IMR-90 (cell line): ENCODE results near the gene EFEMP2.

Experiments used
- CEBPB ChIP-seq: IDR thresholded peaks from 2 replicates; pipeline ENCODE4 v1.6.1; 2012; ENCODE audit warnings: low read depth, low read length, improper control_type of control experiment
- CHD1 ChIP-seq: IDR thresholded peaks from 2 replicates; pipeline ENCODE4 v1.6.1; 2012; ENCODE audit warnings: low read depth, low read length, improper control_type of control experiment
- FOS ChIP-seq: fragments of 150-350 bp; IDR thresholded peaks from 2 replicates; pipeline ENCODE4 v1.6.1; 2016; ENCODE audit warnings: low read depth, low read length
- MAFK ChIP-seq: IDR thresholded peaks from 2 replicates; pipeline ENCODE4 v1.6.1; 2012; ENCODE audit warnings: low read depth, low read length, improper control_type of control experiment
- MAZ ChIP-seq: IDR thresholded peaks from 2 replicates; pipeline ENCODE4 v1.6.1; 2012; ENCODE audit warnings: low read depth, mild to moderate bottlenecking, low read length, improper control_type of control experiment, moderate library complexity, borderline replicate concordance
- NFE2L2 ChIP-seq: fragments of 150-350 bp; IDR thresholded peaks from 2 replicates; pipeline ENCODE4 v1.6.1; 2016; ENCODE audit warnings: low read depth, mild to moderate bottlenecking, low read length
- POLR2A ChIP-seq: IDR thresholded peaks from 2 replicates; pipeline ENCODE4 v1.6.1; 2012; ENCODE audit warnings: mild to moderate bottlenecking, low read depth, low read length
- RAD21 ChIP-seq: IDR thresholded peaks from 2 replicates; pipeline ENCODE4 v1.6.1; 2012; ENCODE audit warnings: low read length, improper control_type of control experiment
- RFX5 ChIP-seq: IDR thresholded peaks from 2 replicates; pipeline ENCODE4 v1.8.0; 2012; ENCODE audit warnings: low read depth, mild to moderate bottlenecking, low read length, moderate library complexity
- SMC3 ChIP-seq: fragments of 150-350 bp; IDR thresholded peaks from 2 replicates; pipeline ENCODE4 v1.6.1; 2016; ENCODE audit warnings: low read depth, mild to moderate bottlenecking, antibody characterized with exemption, low read length, moderate library complexity
- TF ChIP-seq, protein P1 (sequence below): conservative IDR thresholded peaks from 2 replicates; pipeline ENCODE4 v1.5.1; 2012; ENCODE audit warnings: mild to moderate bottlenecking, low read depth, low read length, improper control_type of control experiment
- TF ChIP-seq, protein P2 (sequence below): fragments of 150-350 bp; IDR thresholded peaks from 2 replicates; pipeline ENCODE4 v1.6.1; 2017; ENCODE audit warnings: mild to moderate bottlenecking, antibody characterized with exemption, low read length, low read depth
- TF ChIP-seq, protein P3 (sequence below): fragments of 150-350 bp; IDR thresholded peaks from 2 replicates; pipeline ENCODE4 v1.6.1; 2016; ENCODE audit warnings: low read depth, mild to moderate bottlenecking, low read length, moderate library complexity, borderline replicate concordance

DNA sequence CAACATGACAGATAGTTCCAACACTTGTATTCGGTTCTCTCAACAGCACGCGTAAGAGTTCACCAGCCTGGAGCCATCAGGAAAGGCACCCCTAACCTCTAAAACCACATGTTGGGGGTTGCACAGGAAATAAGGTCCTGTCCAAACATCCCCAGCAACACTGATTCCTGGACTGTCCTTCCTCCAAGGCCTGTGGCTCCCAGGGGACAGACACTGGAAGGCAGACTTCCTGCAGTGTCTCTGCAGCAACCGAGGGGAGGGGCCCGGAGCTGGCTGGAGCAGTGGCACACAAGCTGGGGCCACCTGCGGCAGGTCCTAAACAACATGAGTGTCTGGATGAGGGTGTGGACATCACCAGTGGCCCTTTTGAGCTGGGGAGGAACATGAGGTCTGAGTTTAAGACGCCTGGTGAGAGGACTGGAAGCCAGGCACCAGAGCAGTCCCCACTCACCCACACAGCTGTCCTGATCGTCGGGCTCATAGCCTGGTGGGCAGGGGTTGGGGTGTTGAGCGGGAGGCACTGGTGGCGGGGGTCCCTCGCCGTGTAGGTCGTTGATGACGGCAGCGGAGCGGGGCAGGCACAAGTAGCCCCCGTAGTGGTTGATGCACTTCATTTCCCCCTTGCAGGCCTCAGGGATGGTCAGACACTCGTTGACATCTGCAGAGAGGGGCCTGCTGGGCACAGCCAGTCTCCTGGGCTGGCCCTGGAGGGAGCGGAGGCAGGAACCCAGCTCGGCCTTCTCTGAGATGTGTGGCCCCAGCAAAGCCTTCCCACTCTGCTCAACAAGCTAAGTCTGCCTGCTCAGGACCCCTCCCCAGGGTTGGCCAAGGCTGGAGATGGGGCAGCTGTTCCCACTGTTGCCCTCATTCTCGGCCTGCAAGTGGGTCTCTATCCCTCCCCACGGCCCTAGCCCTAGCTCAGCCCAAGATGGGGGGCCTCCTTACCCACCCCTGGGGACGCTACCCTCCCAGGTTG, 1.6 kb downstream of the EFEMP2 start:
- TF ChIP-seq, protein P1, sequence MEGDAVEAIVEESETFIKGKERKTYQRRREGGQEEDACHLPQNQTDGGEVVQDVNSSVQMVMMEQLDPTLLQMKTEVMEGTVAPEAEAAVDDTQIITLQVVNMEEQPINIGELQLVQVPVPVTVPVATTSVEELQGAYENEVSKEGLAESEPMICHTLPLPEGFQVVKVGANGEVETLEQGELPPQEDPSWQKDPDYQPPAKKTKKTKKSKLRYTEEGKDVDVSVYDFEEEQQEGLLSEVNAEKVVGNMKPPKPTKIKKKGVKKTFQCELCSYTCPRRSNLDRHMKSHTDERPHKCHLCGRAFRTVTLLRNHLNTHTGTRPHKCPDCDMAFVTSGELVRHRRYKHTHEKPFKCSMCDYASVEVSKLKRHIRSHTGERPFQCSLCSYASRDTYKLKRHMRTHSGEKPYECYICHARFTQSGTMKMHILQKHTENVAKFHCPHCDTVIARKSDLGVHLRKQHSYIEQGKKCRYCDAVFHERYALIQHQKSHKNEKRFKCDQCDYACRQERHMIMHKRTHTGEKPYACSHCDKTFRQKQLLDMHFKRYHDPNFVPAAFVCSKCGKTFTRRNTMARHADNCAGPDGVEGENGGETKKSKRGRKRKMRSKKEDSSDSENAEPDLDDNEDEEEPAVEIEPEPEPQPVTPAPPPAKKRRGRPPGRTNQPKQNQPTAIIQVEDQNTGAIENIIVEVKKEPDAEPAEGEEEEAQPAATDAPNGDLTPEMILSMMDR, result no peak
- TF ChIP-seq POLR2A (no peak; the same call in 1 of the 2 replicates), RFX5 (no peak), MAZ (no peak), NFE2L2 (no peak), CHD1 (no peak), FOS (no peak), SMC3 (no peak), RAD21 (no peak), MAFK (no peak), CEBPB (no peak)
- TF ChIP-seq, protein P2, sequence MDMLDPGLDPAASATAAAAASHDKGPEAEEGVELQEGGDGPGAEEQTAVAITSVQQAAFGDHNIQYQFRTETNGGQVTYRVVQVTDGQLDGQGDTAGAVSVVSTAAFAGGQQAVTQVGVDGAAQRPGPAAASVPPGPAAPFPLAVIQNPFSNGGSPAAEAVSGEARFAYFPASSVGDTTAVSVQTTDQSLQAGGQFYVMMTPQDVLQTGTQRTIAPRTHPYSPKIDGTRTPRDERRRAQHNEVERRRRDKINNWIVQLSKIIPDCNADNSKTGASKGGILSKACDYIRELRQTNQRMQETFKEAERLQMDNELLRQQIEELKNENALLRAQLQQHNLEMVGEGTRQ, result no peak
- TF ChIP-seq, protein P3, sequence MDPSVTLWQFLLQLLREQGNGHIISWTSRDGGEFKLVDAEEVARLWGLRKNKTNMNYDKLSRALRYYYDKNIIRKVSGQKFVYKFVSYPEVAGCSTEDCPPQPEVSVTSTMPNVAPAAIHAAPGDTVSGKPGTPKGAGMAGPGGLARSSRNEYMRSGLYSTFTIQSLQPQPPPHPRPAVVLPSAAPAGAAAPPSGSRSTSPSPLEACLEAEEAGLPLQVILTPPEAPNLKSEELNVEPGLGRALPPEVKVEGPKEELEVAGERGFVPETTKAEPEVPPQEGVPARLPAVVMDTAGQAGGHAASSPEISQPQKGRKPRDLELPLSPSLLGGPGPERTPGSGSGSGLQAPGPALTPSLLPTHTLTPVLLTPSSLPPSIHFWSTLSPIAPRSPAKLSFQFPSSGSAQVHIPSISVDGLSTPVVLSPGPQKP, result no peak
